Mucosa of descending colon (tissue), 3 donors: ENCODE measurements around the gene MFF. TPM values are rescaled to one million over a fixed set of nuclear protein-coding genes. Genes with fewer than 3 reads are reported as not detected.

ENCODE experiments used
- ATAC-seq: fragments of 200-7000 bp; cut with Tn5 transposase; one replicate; pipeline ENCODE4 v1.9.1; 2020; ENCODE audit warnings: mild to moderate bottlenecking, moderate library complexity
- DNase-seq, 3 donors: peaks; one replicate each; pipeline ENCODE4 v3.0.0-alpha.2; 2020
- H3K36me3 ChIP-seq: fragments of 200-600 bp; one replicate; pipeline ENCODE4 v1.8.0; 2021; ENCODE audit warnings: low read depth, mild to moderate bottlenecking
- H3K4me1 ChIP-seq: fragments of 200-600 bp; one replicate; pipeline ENCODE4 v1.8.0; 2021; ENCODE audit warnings: low read depth, mild to moderate bottlenecking
- H3K4me3 ChIP-seq: fragments of 200-600 bp; one replicate; pipeline ENCODE4 v1.8.0; 2021; ENCODE audit warnings: mild to moderate bottlenecking
- H3K9me3 ChIP-seq: fragments of 200-600 bp; one replicate; pipeline ENCODE4 v1.8.0; 2021; ENCODE audit warnings: mild to moderate bottlenecking
- CTCF ChIP-seq: fragments of 200-600 bp; IDR thresholded peaks from one replicate; pipeline ENCODE4 v1.8.0; 2022; ENCODE audit warnings: antibody characterized with exemption, mild to moderate bottlenecking
- intact Hi-C, 2 donors: fragments of 100-400 bp; cut with DNase I in 1 of 2; cut with micrococcal nuclease in 1 of 2; formaldehyde crosslinking; loops; one replicate each; pipeline versions ENCODE4 v1.11.0 to v1.11.1; 2022; cut with DNase I, micrococcal nuclease
- total RNA-seq, 3 donors: library from RNA; stranded (reverse); fragmentation: NEBNext Ultra II Directional in 2 of 3; extraction: Animal tissue kit (Norgen Biotek cat#: 25700) in 2 of 3; gene quantifications; one replicate each; pipeline versions ENCODE4 v1.2.1 to v1.2.4, GENCODE V29; 2021 to 2023
- donor health status: DM: no; HTN: no; CAD: no; lungs with moderate emphysema.
- donor health status: DM: no; HTN: no; CAD: no.
- donor health status: DM: no; HTN: yes; CAD: no.

Gene MFF
- total RNA-seq, 3 donors from 2014 or later, result 73.3 to 80.2 (median 77.0) TPM

GRCh38 chr2:227388537-227389011, 63.5 kb downstream of the MFF start:
- Histone ChIP-seq H3K4me3 (no peak overlapping the region), H3K4me1 (no peaks in the 10 kb centered on the region), H3K9me3 (no peaks in the 10 kb centered on the region), H3K36me3 (no peaks in the 10 kb centered on the region)
- DNase-seq (no peak), ATAC-seq (no peak)
- TF ChIP-seq CTCF, result no peak
- intact Hi-C loops, result no loop called here

DNA sequence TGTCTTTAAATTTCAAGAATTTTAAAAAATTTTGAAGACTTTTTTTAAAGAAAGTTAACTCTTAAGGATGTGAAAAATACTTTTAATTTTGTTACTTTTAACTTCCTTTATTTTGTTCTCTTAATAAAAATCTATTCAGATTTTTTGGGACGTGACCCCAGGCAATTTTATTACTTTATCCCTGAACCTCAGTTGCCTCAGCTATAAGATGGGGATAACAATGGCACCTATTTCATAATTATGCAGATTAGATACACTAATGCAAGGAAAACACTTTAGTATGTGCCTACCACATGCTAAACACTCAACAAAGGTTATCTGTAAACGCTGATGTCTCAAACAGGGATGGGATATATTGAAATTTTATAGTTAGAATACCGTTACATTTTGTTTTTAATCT, 64.2 kb downstream of the MFF start:
- intact Hi-C loops, result no loop called here
- no peaks in the 10 kb centered on the region for H3K4me1 ChIP-seq
- TF ChIP-seq CTCF, result no peak
- no peak overlapping the region for H3K4me3 ChIP-seq
- ATAC-seq (no peak), DNase-seq (no peak)
- H3K9me3 ChIP-seq, result no peaks in the 10 kb centered on the region
- no peaks in the 10 kb centered on the region for H3K36me3 ChIP-seq

- H3K4me3 ChIP-seq, result no peak overlapping the region
- DNase-seq (no peak), ATAC-seq (no peak)
- H3K9me3 ChIP-seq, result no peaks in the 10 kb centered on the region
- intact Hi-C loops, result no loop called here
- no peak for TF ChIP-seq CTCF
- no peaks in the 10 kb centered on the region for H3K36me3 ChIP-seq
- H3K4me1 ChIP-seq, result no peaks in the 10 kb centered on the region
These were observed 64.6 kb downstream of the MFF start for GRCh38 chr2:227389661-227390060.

- DNase-seq, result no peak
- Histone ChIP-seq H3K9me3 (no peaks in the 10 kb centered on the region), H3K4me1 (no peaks in the 10 kb centered on the region), H3K36me3 (no peaks in the 10 kb centered on the region), H3K4me3 (no peak overlapping the region)
- no peak for ATAC-seq
- no peak for TF ChIP-seq CTCF
- intact Hi-C loops, result no loop called here
These were observed 65.6 kb downstream of the MFF start for GRCh38 chr2:227390468-227391256.

GRCh38 chr2:227394401-227394800, 69.3 kb downstream of the MFF start:
- no peak for TF ChIP-seq CTCF
- intact Hi-C loops, result no loop called here
- DNase-seq, result no peak

More at GRCh38 chr2:227394401-227394800, 69.3 kb downstream of the MFF start:
- H3K9me3 ChIP-seq, result no peaks in the 10 kb centered on the region
- H3K36me3 ChIP-seq, result no peaks in the 10 kb centered on the region
- no peak overlapping the region for H3K4me3 ChIP-seq
- H3K4me1 ChIP-seq, result no peaks in the 10 kb centered on the region
- no peak for ATAC-seq
